HEK293 (cell line): Measurements from ENCODE around the gene IL2.

Experiments
- CTCF ChIA-PET: fragments of 350-600 bp; formaldehyde crosslinking; extraction: SDS; loops from one replicate; lab custom pipeline; 2021; ENCODE audit warnings: antibody characterized with exemption; lab: Yijun Ruan, JAX
- POLR2A ChIA-PET: fragments of 300-600 bp; formaldehyde crosslinking; extraction: SDS; loops from one replicate; lab custom pipeline; 2020; ENCODE audit warnings: antibody characterized with exemption, inconsistent platforms; lab: Yijun Ruan, JAX
- H3K27ac ChIP-seq: fragments of 200-500 bp; sonication (Bioruptor generic); 2 replicates; pipeline ENCODE4 v1.5.1; 2014; ENCODE audit warnings: low read depth, low read length, control low read depth, inconsistent platforms; ENCODE audit errors: extremely low read depth
- H3K36me3 ChIP-seq, 2 experiments: fragments of 200-500 bp in 1 of 2; sonication (Bioruptor generic) in 1 of 2; 1 replicate in 1 of 2; 2 replicates in 1 of 2; pipeline ENCODE4 v1.5.1; 2014 to 2017; ENCODE audit warnings: inconsistent platforms in 2 of 2, low read length in 2 of 2; ENCODE audit not compliant: control insufficient read depth in 2 of 2, insufficient read depth in 1 of 2
- H3K4me1 ChIP-seq: fragments of 200-500 bp; sonication (Bioruptor generic); 2 replicates; pipeline ENCODE4 v1.5.1; 2014; ENCODE audit warnings: mild to moderate bottlenecking, low read length, inconsistent platforms; ENCODE audit not compliant: control insufficient read depth, insufficient read depth
- H3K4me3 ChIP-seq: 2 replicates; pipeline ENCODE4 v1.5.1; 2011; ENCODE audit warnings: low read depth, mild to moderate bottlenecking, control low read depth, low read length, moderate library complexity
- H3K9me3 ChIP-seq: fragments of 200-500 bp; sonication (Bioruptor generic); 2 replicates; pipeline ENCODE4 v1.5.1; 2014; ENCODE audit warnings: low read depth, low read length, inconsistent platforms; ENCODE audit not compliant: control insufficient read depth, insufficient read depth
- GLIS1 ChIP-seq: fragments of 450-650 bp; formaldehyde crosslinking; IDR thresholded peaks from 2 replicates; pipeline ENCODE4 v1.5.1; 2016; ENCODE audit warnings: missing biosample characterization, missing genetic modification characterization
- KLF10 ChIP-seq: fragments of 450-650 bp; IDR thresholded peaks from 2 replicates; pipeline ENCODE4 v1.5.1; 2018; ENCODE audit warnings: missing biosample characterization, mild to moderate bottlenecking, missing genetic modification characterization
- KLF8 ChIP-seq: fragments of 450-650 bp; formaldehyde crosslinking; IDR thresholded peaks from 2 replicates; pipeline ENCODE4 v1.5.1; 2016; ENCODE audit warnings: missing biosample characterization, missing genetic modification characterization
- MYNN ChIP-seq: fragments of 450-650 bp; formaldehyde crosslinking; IDR thresholded peaks from 2 replicates; pipeline ENCODE4 v1.5.1; 2016; ENCODE audit warnings: missing biosample characterization, missing genetic modification characterization, borderline replicate concordance
- MZF1 ChIP-seq: fragments of 450-650 bp; formaldehyde crosslinking; IDR thresholded peaks from 2 replicates; pipeline ENCODE4 v1.5.1; 2017; ENCODE audit warnings: missing biosample characterization, missing genetic modification characterization, borderline replicate concordance
- YY2 ChIP-seq: fragments of 450-650 bp; formaldehyde crosslinking; IDR thresholded peaks from 2 replicates; pipeline ENCODE4 v1.5.1; 2016; ENCODE audit warnings: missing biosample characterization, missing genetic modification characterization
- ZBTB1 ChIP-seq: fragments of 450-650 bp; formaldehyde crosslinking; IDR thresholded peaks from 2 replicates; pipeline ENCODE4 v1.5.1; 2016; ENCODE audit warnings: missing biosample characterization, missing genetic modification characterization
- ZBTB17 ChIP-seq: fragments of 450-650 bp; formaldehyde crosslinking; IDR thresholded peaks from 2 replicates; pipeline ENCODE4 v1.5.1; 2016; ENCODE audit warnings: missing biosample characterization, missing genetic modification characterization
- ZBTB21 ChIP-seq: fragments of 450-650 bp; formaldehyde crosslinking; IDR thresholded peaks from 2 replicates; pipeline ENCODE4 v1.5.1; 2017; ENCODE audit warnings: missing biosample characterization, missing genetic modification characterization
- ZBTB7A ChIP-seq: fragments of 450-650 bp; formaldehyde crosslinking; IDR thresholded peaks from 2 replicates; pipeline ENCODE4 v1.5.1; 2016; ENCODE audit warnings: low read depth, missing biosample characterization, missing genetic modification characterization
- ZNF146 ChIP-seq: fragments of 450-650 bp; formaldehyde crosslinking; IDR thresholded peaks from 2 replicates; pipeline ENCODE4 v1.5.1; 2016; ENCODE audit warnings: missing biosample characterization, missing genetic modification characterization
- ZNF19 ChIP-seq: fragments of 450-650 bp; formaldehyde crosslinking; IDR thresholded peaks from 2 replicates; pipeline ENCODE4; 2016; ENCODE audit warnings: missing biosample characterization, missing genetic modification characterization, low read depth
- ZNF280C ChIP-seq: fragments of 450-650 bp; formaldehyde crosslinking; IDR thresholded peaks from 2 replicates; pipeline ENCODE4 v1.5.1; 2016; ENCODE audit warnings: missing biosample characterization, missing genetic modification characterization
- ZNF280D ChIP-seq: fragments of 450-650 bp; formaldehyde crosslinking; IDR thresholded peaks from 2 replicates; pipeline ENCODE4 v1.5.1; 2016; ENCODE audit warnings: missing biosample characterization, missing genetic modification characterization
- ZNF354C ChIP-seq: fragments of 450-650 bp; formaldehyde crosslinking; IDR thresholded peaks from 2 replicates; pipeline ENCODE4 v1.5.1; 2016; ENCODE audit warnings: missing biosample characterization, missing genetic modification characterization, low read depth, borderline replicate concordance
- ZNF514 ChIP-seq: fragments of 450-650 bp; formaldehyde crosslinking; IDR thresholded peaks from 2 replicates; pipeline ENCODE4 v1.5.1; 2016; ENCODE audit warnings: missing biosample characterization, missing genetic modification characterization
- ZNF529 ChIP-seq: fragments of 450-650 bp; formaldehyde crosslinking; IDR thresholded peaks from 2 replicates; pipeline ENCODE4 v1.5.1; 2017; ENCODE audit warnings: missing genetic modification characterization, missing biosample characterization; ENCODE audit not compliant: insufficient replicate concordance
- ZNF530 ChIP-seq: fragments of 450-650 bp; formaldehyde crosslinking; IDR thresholded peaks from 2 replicates; pipeline ENCODE4 v1.5.1; 2016; ENCODE audit warnings: low read depth, missing biosample characterization, missing genetic modification characterization
- ZNF555 ChIP-seq: fragments of 450-650 bp; formaldehyde crosslinking; conservative IDR thresholded peaks from 2 replicates; pipeline ENCODE4 v1.5.1; 2017; ENCODE audit warnings: missing biosample characterization, mild to moderate bottlenecking, missing genetic modification characterization, inconsistent platforms
- ZNF596 ChIP-seq: fragments of 450-650 bp; IDR thresholded peaks from 2 replicates; pipeline ENCODE4 v1.5.0; 2018; ENCODE audit warnings: missing biosample characterization, mild to moderate bottlenecking, missing genetic modification characterization, moderate library complexity
- ZNF658 ChIP-seq: fragments of 450-650 bp; formaldehyde crosslinking; IDR thresholded peaks from 2 replicates; pipeline ENCODE4; 2016; ENCODE audit warnings: missing biosample characterization, missing genetic modification characterization
- ZNF660 ChIP-seq: fragments of 450-650 bp; IDR thresholded peaks from 2 replicates; pipeline ENCODE4 v1.5.1; 2018; ENCODE audit warnings: missing biosample characterization, mild to moderate bottlenecking, missing genetic modification characterization
- ZNF677 ChIP-seq: fragments of 450-650 bp; IDR thresholded peaks from 2 replicates; pipeline ENCODE4 v1.5.0; 2018; ENCODE audit warnings: missing biosample characterization, mild to moderate bottlenecking, missing genetic modification characterization, moderate library complexity

The IL2 gene

GRCh38 chr4:122456231-122457116 lies at the start of gene IL2:
TSS of gene IL2 (minus strand) at chr4:122456725. CDS start at chr4:122456440, 285 bp downstream.
- Histone ChIP-seq H3K4me3 (no peak within 1 kb of the TSS), H3K9me3 (no peaks in the 10 kb centered on the region), H3K36me3 (no peaks in the 10 kb centered on the region), H3K4me1 (no peaks in the 10 kb centered on the region), H3K27ac (no peak within 1 kb of the TSS)
- ChIA-PET POLR2A (interaction anchor here (0.6 kb wide), 1 partner anchor 1116 kb away, joined by 4 read pairs; no protein-coding TSS in a partner anchor), CTCF (interaction anchor here (0.6 kb wide), 2 partner anchors 60 to 261 kb away, joined by 3 read pairs; no protein-coding TSS in a partner anchor)
- no peak for TF ChIP-seq ZBTB7A (tag by site-specific recombination)
- TF ChIP-seq ZNF530 (tag by site-specific recombination), result no peak
- no peak for TF ChIP-seq GLIS1 (tag by site-specific recombination)
- no peak for TF ChIP-seq ZBTB21 (tag by site-specific recombination)
- TF ChIP-seq KLF10 (tag by site-specific recombination), result no peak
- TF ChIP-seq YY2 (tag by site-specific recombination), result no peak
- TF ChIP-seq MZF1 (tag by site-specific recombination), result no peak
- TF ChIP-seq KLF8 (tag by site-specific recombination), result no peak
- TF ChIP-seq MYNN, result no peak
- no peak for TF ChIP-seq ZNF19 (tag by site-specific recombination)
- no peak for TF ChIP-seq ZNF677 (tag by site-specific recombination)
- no peak for TF ChIP-seq ZNF555 (tag by site-specific recombination)
- no peak for TF ChIP-seq ZNF658
- TF ChIP-seq ZNF514 (tag by site-specific recombination), result no peak
- TF ChIP-seq ZBTB1 (tag by site-specific recombination), result no peak
- TF ChIP-seq ZNF280C (tag by site-specific recombination), result no peak
- TF ChIP-seq ZNF596 (tag by site-specific recombination), result no peak
- no peak for TF ChIP-seq ZNF660 (tag by site-specific recombination)
- TF ChIP-seq ZNF354C, result no peak

- TF ChIP-seq ZNF280D (tag by site-specific recombination), result no peak
- TF ChIP-seq ZNF146 (tag by site-specific recombination), result no peak
- TF ChIP-seq ZNF529 (tag by site-specific recombination), result no peak
- no peak for TF ChIP-seq ZBTB17 (tag by site-specific recombination)
- Histone ChIP-seq H3K36me3 (no peaks in the 10 kb centered on the region), H3K27ac (no peak overlapping the region), H3K4me3 (no peak overlapping the region), H3K9me3 (no peaks in the 10 kb centered on the region), H3K4me1 (no peaks in the 10 kb centered on the region)
- ChIA-PET CTCF (no interaction called here), POLR2A (no interaction called here)
Observed at GRCh38 chr4:122503214-122503613, 46.7 kb upstream of the IL2 start.
